Measurements from ENCODE around the gene GPR155. TPM values are rescaled to one million over a fixed set of nuclear protein-coding genes. Genes with fewer than 3 reads are reported as not detected.

The GPR155 gene
- total RNA-seq, 1 experiment from 2014 or later = 2.1 TPM

- DNase-seq (ENCODE audit: low read depth, low spot score) = no peak
- TF ChIP-seq CTCF (IDR thresholded peaks at IDR 0.05) = no peak
- no peak for TF ChIP-seq SIN3A (IDR thresholded peaks at IDR 0.05; ENCODE audit: borderline replicate concordance, insufficient read depth, low read depth, low read length)
- TF ChIP-seq TCF7L2 (IDR thresholded peaks at IDR 0.05; ENCODE audit: low read depth, low read length) = no peak
- TF ChIP-seq POLR2AphosphoS5 (IDR thresholded peaks at IDR 0.05; ENCODE audit: low read depth, low read length) = no peak
- TF ChIP-seq REST (IDR thresholded peaks at IDR 0.05; ENCODE audit: insufficient read depth in 1 of 2, low read depth in 2 of 2, low read length in 1 of 2) = no peak
- H3K27ac ChIP-seq (ENCODE audit: low read length) = no peak overlapping the region
- in situ Hi-C loops (cut with HindIII; ENCODE audit: low pct_unique_long_range_greater_than_20kb, low sequenced_read_pairs) = no loop called here
- CTCF ChIA-PET = no interaction called here
- no peaks in the 10 kb centered on the region for H3K36me3 ChIP-seq (ENCODE audit: control insufficient read depth, insufficient read depth, low read length)
- intact Hi-C loops (cut with micrococcal nuclease; ENCODE audit: unreplicated experiment) = no loop called here
- no peaks in the 10 kb centered on the region for H3K9me3 ChIP-seq (ENCODE audit: control insufficient read depth, insufficient read depth, low read depth, low read length)
- H3K4me1 ChIP-seq (ENCODE audit: control insufficient read depth, insufficient read depth, low read length) = no peaks in the 10 kb centered on the region
- ATAC-seq = no peak
- H3K27me3 ChIP-seq (ENCODE audit: control insufficient read depth, insufficient read depth, low read length) = no peaks in the 10 kb centered on the region
- H3K4me3 ChIP-seq (ENCODE audit: low read depth in 2 of 2, low read length in 2 of 2) = no peak overlapping the region
- POLR2A ChIA-PET = no interaction called here
- BruUV-seq (replicated peaks) = no TSS peak
Measured at GRCh38 chr2:174477759-174478158, 9.1 kb downstream of the GPR155 start.

- Histone ChIP-seq H3K36me3 (ENCODE audit: control insufficient read depth, insufficient read depth, low read length) (no peaks in the 10 kb centered on the region), H3K4me1 (ENCODE audit: control insufficient read depth, insufficient read depth, low read length) (no peaks in the 10 kb centered on the region), H3K27me3 (ENCODE audit: control insufficient read depth, insufficient read depth, low read length) (no peaks in the 10 kb centered on the region), H3K9me3 (ENCODE audit: control insufficient read depth, insufficient read depth, low read depth, low read length) (no peaks in the 10 kb centered on the region), H3K27ac (ENCODE audit: low read length) (no peak overlapping the region), H3K4me3 (ENCODE audit: low read depth in 2 of 2, low read length in 2 of 2) (no peak overlapping the region)
- TF ChIP-seq CTCF (IDR thresholded peaks at IDR 0.05) (no peak), POLR2AphosphoS5 (IDR thresholded peaks at IDR 0.05; ENCODE audit: low read depth, low read length) (no peak), REST (IDR thresholded peaks at IDR 0.05; ENCODE audit: insufficient read depth in 1 of 2, low read depth in 2 of 2, low read length in 1 of 2) (no peak), SIN3A (IDR thresholded peaks at IDR 0.05; ENCODE audit: borderline replicate concordance, insufficient read depth, low read depth, low read length) (no peak), TCF7L2 (IDR thresholded peaks at IDR 0.05; ENCODE audit: low read depth, low read length) (no peak)
- no TSS peak for BruUV-seq (replicated peaks)
- DNase-seq (ENCODE audit: low read depth, low spot score) (no peak), ATAC-seq (no peak)
- CTCF ChIA-PET = no interaction called here
- POLR2A ChIA-PET = no interaction called here
- in situ Hi-C loops (cut with HindIII; ENCODE audit: low pct_unique_long_range_greater_than_20kb, low sequenced_read_pairs) = no loop called here
- intact Hi-C loops (cut with micrococcal nuclease; ENCODE audit: unreplicated experiment) = no loop called here
Measured at GRCh38 chr2:174473796-174474195, 13.0 kb downstream of the GPR155 start.
